ENCODE measurements around the gene BCL2L15. TPM values are rescaled to one million over a fixed set of nuclear protein-coding genes. Genes with fewer than 3 reads are reported as not detected.
A peak's percentile ranks its signal among the peaks of the same experiment; 100 is the strongest.

The BCL2L15 gene
- total RNA-seq, 2 experiments from 2014 or later, result 1.2 to 1.5 TPM

DNA sequence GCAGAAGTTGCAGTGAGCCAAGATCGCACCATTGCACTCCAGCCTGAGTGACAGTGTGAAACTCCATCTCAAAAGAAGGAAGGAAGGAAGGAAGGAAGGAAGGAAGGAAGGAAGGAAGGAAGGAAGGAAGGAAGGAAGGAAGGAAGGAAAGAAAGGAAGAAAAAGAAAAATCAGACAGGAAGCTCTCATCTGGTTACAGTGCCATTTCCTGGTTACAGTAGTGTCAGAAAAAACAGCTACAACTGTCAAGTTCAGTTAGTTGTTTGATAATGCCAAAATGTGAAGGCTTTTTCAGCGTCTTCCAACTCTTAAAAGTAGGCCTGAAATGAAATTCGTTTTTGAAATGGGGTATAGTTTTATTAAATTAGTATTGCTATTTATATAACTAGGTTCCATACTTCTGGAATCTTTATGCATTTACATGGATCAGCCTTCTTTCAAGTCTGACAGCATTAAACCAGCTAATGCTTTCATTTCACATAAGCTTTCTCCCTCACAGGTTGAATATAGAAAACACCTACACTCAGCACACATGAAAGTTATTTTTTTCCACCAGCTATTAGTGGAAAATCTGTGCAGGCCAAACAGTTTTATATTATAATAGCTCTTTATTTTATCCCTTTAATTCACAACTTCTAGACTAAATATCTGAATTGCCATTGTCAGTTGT is 37.1 kb downstream of the BCL2L15 start:
- no peaks in the 10 kb centered on the region for H3K27me3 Mint-ChIP-seq
- Histone ChIP-seq H3K9me3 (ENCODE audit: control insufficient read depth in 1 of 2, insufficient read depth in 1 of 2, low read length in 2 of 2) (no peaks in the 10 kb centered on the region), H3K27me3 (ENCODE audit: control insufficient read depth in 1 of 2, insufficient read depth in 2 of 2, low read length in 2 of 2) (no peaks in the 10 kb centered on the region), H3K4me1 (ENCODE audit: insufficient read depth, low read length) (peaks cover 8% of the 10 kb centered on the region), H3K4me3 (ENCODE audit: low read length) (no peak overlapping the region), H3K36me3 (ENCODE audit: insufficient read depth, low read length) (peaks cover 45% of the 10 kb centered on the region), H3K27ac (ENCODE audit: low read depth in 1 of 2, low read length in 2 of 2) (peak overlapping the region in 1 of 2 donors; percentile 29)
- intact Hi-C loops (cut with DNase I, micrococcal nuclease), result loop anchor here in 1 of 2 experiments (5.0 kb wide), 1 partner anchor 708 kb away; no protein-coding TSS in a partner anchor
- peak; percentile 61 for ATAC-seq (ENCODE audit: poor library complexity)
- H3K4me3 Mint-ChIP-seq, result peak overlapping the region; percentile 36
- peaks cover 76% of the 10 kb centered on the region for H3K36me3 Mint-ChIP-seq (ENCODE audit: low read depth)
- peak overlapping the region; percentile 83 for H3K27ac Mint-ChIP-seq
- peaks cover 4% of the 10 kb centered on the region for H3K9me3 Mint-ChIP-seq
- peak in 1 of 14 experiments; percentile 44 for DNase-seq
- ChIA-PET POLR2A (interaction anchor here (0.7 to 1.3 kb wide), 6 partner anchors 10 to 90 kb away, joined by 3 to 6 read pairs (median 5); partner anchors contain the start of genes AP4B1, DCLRE1B and RSBN1), CTCF (interaction anchor here (1.1 to 1.3 kb wide), 2 partner anchors 36 to 778 kb away, joined by 3 read pairs; partner anchors contain the start of gene LRIG2)
- TF ChIP-seq, protein P1, sequence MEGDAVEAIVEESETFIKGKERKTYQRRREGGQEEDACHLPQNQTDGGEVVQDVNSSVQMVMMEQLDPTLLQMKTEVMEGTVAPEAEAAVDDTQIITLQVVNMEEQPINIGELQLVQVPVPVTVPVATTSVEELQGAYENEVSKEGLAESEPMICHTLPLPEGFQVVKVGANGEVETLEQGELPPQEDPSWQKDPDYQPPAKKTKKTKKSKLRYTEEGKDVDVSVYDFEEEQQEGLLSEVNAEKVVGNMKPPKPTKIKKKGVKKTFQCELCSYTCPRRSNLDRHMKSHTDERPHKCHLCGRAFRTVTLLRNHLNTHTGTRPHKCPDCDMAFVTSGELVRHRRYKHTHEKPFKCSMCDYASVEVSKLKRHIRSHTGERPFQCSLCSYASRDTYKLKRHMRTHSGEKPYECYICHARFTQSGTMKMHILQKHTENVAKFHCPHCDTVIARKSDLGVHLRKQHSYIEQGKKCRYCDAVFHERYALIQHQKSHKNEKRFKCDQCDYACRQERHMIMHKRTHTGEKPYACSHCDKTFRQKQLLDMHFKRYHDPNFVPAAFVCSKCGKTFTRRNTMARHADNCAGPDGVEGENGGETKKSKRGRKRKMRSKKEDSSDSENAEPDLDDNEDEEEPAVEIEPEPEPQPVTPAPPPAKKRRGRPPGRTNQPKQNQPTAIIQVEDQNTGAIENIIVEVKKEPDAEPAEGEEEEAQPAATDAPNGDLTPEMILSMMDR (IDR thresholded peaks at IDR 0.05), result no peak
- H3K4me1 Mint-ChIP-seq (ENCODE audit: low read depth), result peaks cover 15% of the 10 kb centered on the region

DNA sequence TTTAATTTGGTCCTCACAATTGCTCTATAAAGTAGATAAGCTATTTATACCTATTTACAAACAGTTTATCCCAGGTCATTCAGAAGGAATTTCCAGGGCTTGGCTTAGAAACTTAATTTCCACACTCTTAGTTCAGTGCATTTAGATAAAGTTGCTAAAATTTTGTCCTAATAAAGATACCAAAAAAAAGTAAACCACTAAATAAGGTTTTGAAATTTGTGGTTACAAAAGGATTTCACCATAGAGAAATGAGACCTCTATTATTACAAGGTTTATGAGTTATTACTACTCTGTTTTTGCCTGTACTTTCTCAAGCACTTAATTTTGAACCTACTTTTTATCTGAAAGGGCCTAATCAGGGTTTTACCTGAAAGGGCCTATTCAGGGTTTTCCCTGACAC is 38.3 kb downstream of the BCL2L15 start:
- H3K27me3 ChIP-seq (ENCODE audit: control insufficient read depth in 1 of 2, insufficient read depth in 2 of 2, low read length in 2 of 2), result no peaks in the 10 kb centered on the region
- no peak for DNase-seq
- Mint-ChIP-seq H3K4me1 (ENCODE audit: low read depth) (peaks cover 15% of the 10 kb centered on the region), H3K4me3 (no peak overlapping the region), H3K27me3 (no peaks in the 10 kb centered on the region), H3K36me3 (ENCODE audit: low read depth) (peaks cover 70% of the 10 kb centered on the region), H3K9me3 (peaks cover 4% of the 10 kb centered on the region), H3K27ac (no peak overlapping the region)
- no peak overlapping the region for H3K27ac ChIP-seq (ENCODE audit: low read depth in 1 of 2, low read length in 2 of 2)
- TF ChIP-seq, protein P1 (IDR thresholded peaks at IDR 0.05), result no peak
- H3K4me3 ChIP-seq (ENCODE audit: low read length), result no peak overlapping the region
- intact Hi-C loops (cut with DNase I, micrococcal nuclease), result no loop called here
- ChIA-PET POLR2A (no interaction called here), CTCF (no interaction called here)
- peaks cover 37% of the 10 kb centered on the region for H3K36me3 ChIP-seq (ENCODE audit: insufficient read depth, low read length)
- peaks cover 8% of the 10 kb centered on the region for H3K4me1 ChIP-seq (ENCODE audit: insufficient read depth, low read length)
- H3K9me3 ChIP-seq (ENCODE audit: control insufficient read depth in 1 of 2, insufficient read depth in 1 of 2, low read length in 2 of 2), result no peaks in the 10 kb centered on the region
- ATAC-seq (ENCODE audit: poor library complexity), result no peak

DNA sequence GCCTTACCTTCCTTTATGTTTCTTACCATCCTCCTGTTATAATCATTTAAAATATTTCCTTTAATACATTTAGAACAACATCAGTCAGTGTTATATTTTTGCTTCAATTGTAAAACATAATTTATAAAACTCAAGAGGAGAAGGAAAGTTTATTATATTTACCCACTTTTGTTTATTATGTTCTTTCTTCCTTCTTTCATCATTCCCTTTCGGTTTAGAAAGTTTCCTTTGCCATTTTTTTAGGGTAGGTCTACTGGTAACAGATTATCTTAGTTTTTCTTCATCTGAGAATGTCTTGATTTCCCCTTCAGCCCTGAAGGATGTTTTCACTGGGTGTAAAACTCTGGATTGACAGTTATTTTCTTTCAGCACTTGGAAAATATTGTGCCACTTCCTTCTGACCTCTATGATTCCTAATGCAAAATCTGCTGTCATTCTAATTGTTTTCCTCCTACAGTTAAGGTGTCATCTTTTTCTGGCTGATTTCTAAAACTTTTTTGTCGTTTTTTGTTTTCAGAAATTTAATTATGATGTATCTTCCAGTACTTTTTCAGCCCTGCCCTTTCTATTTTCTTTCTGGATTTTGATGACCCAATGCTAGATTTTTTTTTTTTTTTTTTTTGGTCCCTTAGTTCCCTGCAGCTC is 40.9 kb downstream of the BCL2L15 start:
- no peak overlapping the region for H3K4me3 ChIP-seq (ENCODE audit: low read length)
- ATAC-seq (ENCODE audit: poor library complexity) (no peak), DNase-seq (no peak)
- H3K9me3 ChIP-seq (ENCODE audit: control insufficient read depth in 1 of 2, insufficient read depth in 1 of 2, low read length in 2 of 2), result no peaks in the 10 kb centered on the region
- H3K27ac ChIP-seq (ENCODE audit: low read depth in 1 of 2, low read length in 2 of 2), result no peak overlapping the region
- POLR2A ChIA-PET, result no interaction called here
- CTCF ChIA-PET, result no interaction called here
- peaks cover 4% of the 10 kb centered on the region for H3K9me3 Mint-ChIP-seq
- peaks cover 50% of the 10 kb centered on the region for H3K36me3 ChIP-seq (ENCODE audit: insufficient read depth, low read length)
- peaks cover 15% of the 10 kb centered on the region for H3K4me1 Mint-ChIP-seq (ENCODE audit: low read depth)
- H3K4me3 Mint-ChIP-seq, result no peak overlapping the region
- peaks cover 77% of the 10 kb centered on the region for H3K36me3 Mint-ChIP-seq (ENCODE audit: low read depth)
- intact Hi-C loops (cut with DNase I, micrococcal nuclease), result no loop called here
- no peaks in the 10 kb centered on the region for H3K27me3 ChIP-seq (ENCODE audit: control insufficient read depth in 1 of 2, insufficient read depth in 2 of 2, low read length in 2 of 2)
- H3K27ac Mint-ChIP-seq, result no peak overlapping the region
- peaks cover 8% of the 10 kb centered on the region for H3K4me1 ChIP-seq (ENCODE audit: insufficient read depth, low read length)
- H3K27me3 Mint-ChIP-seq, result no peaks in the 10 kb centered on the region
- TF ChIP-seq, protein P1 (IDR thresholded peaks at IDR 0.05), result no peak
